WERI-Rb-1 (cell line): ENCODE data around the gene AGRP.
A peak's percentile ranks its signal among the peaks of the same experiment; 100 is the strongest.

ENCODE experiments used
- DNase-seq: peaks from one replicate; pipeline ENCODE4 v3.0.0-alpha.2; 2020
- H3K27ac ChIP-seq: fragments of 250-450 bp; sonication (Bioruptor Pico); 2 replicates; pipeline ENCODE4 v1.5.1; 2020; ENCODE audit warnings: mild to moderate bottlenecking, moderate library complexity
- H3K27me3 ChIP-seq: fragments of 250-450 bp; sonication (Bioruptor Pico); 2 replicates; pipeline ENCODE4 v1.5.1; 2021; ENCODE audit warnings: mild to moderate bottlenecking, low read depth, moderate library complexity; ENCODE audit not compliant: insufficient read depth, severe bottlenecking
- H3K36me3 ChIP-seq: fragments of 250-450 bp; sonication (Bioruptor Pico); 2 replicates; pipeline ENCODE4 v1.5.1; 2020; ENCODE audit warnings: mild to moderate bottlenecking, moderate library complexity
- H3K4me3 ChIP-seq: 2 replicates; pipeline ENCODE4 v1.5.1; 2011; ENCODE audit warnings: low read depth, mild to moderate bottlenecking, control low read depth, low read length
- H3K9me3 ChIP-seq: fragments of 250-450 bp; sonication (Bioruptor Pico); 2 replicates; pipeline ENCODE4 v1.5.1; 2021; ENCODE audit warnings: mild to moderate bottlenecking, moderate library complexity; ENCODE audit not compliant: severe bottlenecking
- CTCF ChIP-seq: IDR thresholded peaks from 2 replicates; pipeline ENCODE4 v1.5.1; 2011; ENCODE audit warnings: low read depth, mild to moderate bottlenecking, control low read depth, inconsistent platforms, low read length

The AGRP gene

GRCh38 chr16:67445126-67445426 lies 38.3 kb downstream of the AGRP start:
- Histone ChIP-seq H3K27ac (no peak overlapping the region), H3K27me3 (no peaks in the 10 kb centered on the region), H3K9me3 (no peaks in the 10 kb centered on the region), H3K4me3 (no peak overlapping the region), H3K36me3 (peaks cover 35% of the 10 kb centered on the region)
- DNase-seq, result no peak
- no peak for TF ChIP-seq CTCF

GRCh38 chr16:67444259-67445125 lies 38.9 kb downstream of the AGRP start:
- Histone ChIP-seq H3K4me3 (no peak overlapping the region), H3K9me3 (no peaks in the 10 kb centered on the region), H3K36me3 (peaks cover 37% of the 10 kb centered on the region), H3K27me3 (no peaks in the 10 kb centered on the region), H3K27ac (peak overlapping the region; percentile 40)
- DNase-seq, result no peak
- TF ChIP-seq CTCF, result peak; percentile 20; the same call in 1 of the 2 replicates

GRCh38 chr16:67443265-67443664 lies 40.1 kb downstream of the AGRP start:
- no peaks in the 10 kb centered on the region for H3K27me3 ChIP-seq
- no peak overlapping the region for H3K4me3 ChIP-seq
- TF ChIP-seq CTCF, result no peak
- no peak for DNase-seq
- H3K27ac ChIP-seq, result no peak overlapping the region
- no peaks in the 10 kb centered on the region for H3K9me3 ChIP-seq
- H3K36me3 ChIP-seq, result peaks cover 40% of the 10 kb centered on the region

GRCh38 chr16:67442581-67443255 lies 40.6 kb downstream of the AGRP start:
- Histone ChIP-seq H3K4me3 (no peak overlapping the region), H3K36me3 (peaks cover 45% of the 10 kb centered on the region), H3K9me3 (no peaks in the 10 kb centered on the region), H3K27me3 (no peaks in the 10 kb centered on the region), H3K27ac (no peak overlapping the region; the same call in 1 of the 2 replicates)
- TF ChIP-seq CTCF, result no peak
- no peak for DNase-seq

- TF ChIP-seq CTCF, result no peak
- no peaks in the 10 kb centered on the region for H3K9me3 ChIP-seq
- H3K27me3 ChIP-seq, result no peaks in the 10 kb centered on the region
- no peak for DNase-seq
- peak overlapping the region; percentile 68 for H3K27ac ChIP-seq
- peaks cover 45% of the 10 kb centered on the region for H3K36me3 ChIP-seq
- H3K4me3 ChIP-seq, result no peak overlapping the region
Measured at GRCh38 chr16:67441907-67442306, 41.4 kb downstream of the AGRP start.
